PFSK-1 (cell line): ENCODE data around the gene APC.

Experiments
- POLR2AphosphoS5 ChIP-seq: IDR thresholded peaks from 2 replicates; pipeline ENCODE4 v1.6.1; 2012; ENCODE audit warnings: low read depth, mild to moderate bottlenecking, control low read depth, low read length, moderate library complexity
- SIN3A ChIP-seq: IDR thresholded peaks from 2 replicates; pipeline ENCODE4 v1.6.1; 2012; ENCODE audit warnings: mild to moderate bottlenecking, low read length, moderate library complexity, borderline replicate concordance; ENCODE audit not compliant: insufficient read depth
- TAF1 ChIP-seq: IDR thresholded peaks from 2 replicates; pipeline ENCODE4 v1.6.1; 2012; ENCODE audit warnings: low read length, control low read depth, borderline replicate concordance; ENCODE audit not compliant: insufficient read depth

- TF ChIP-seq TAF1 (no peak), SIN3A (no peak), POLR2AphosphoS5 (no peak)
Measured at GRCh38 chr5:112734597-112734996, 3.1 kb upstream of the APC start.
